GM21515 (cell line): ENCODE results near the gene LDLRAD3.
"Not testable (repeated sequence)": the region's sequence is repeated elsewhere in the genome, so short reads cannot be mapped to it uniquely, and the experiment has no call there.

Experiments used
- ATAC-seq: cut with Tn5 transposase; IDR thresholded peaks from one replicate; pipeline ENCODE4 v1.9.1; 2021; ENCODE audit not compliant: unreplicated experiment

The LDLRAD3 gene

GRCh38 chr11:36156161-36156816 lies 212.4 kb downstream of the LDLRAD3 start:
- no peak for ATAC-seq

GRCh38 chr11:36156817-36157519 lies 213.1 kb downstream of the LDLRAD3 start:
- ATAC-seq, result no peak

- ATAC-seq, result no peak
Observed at GRCh38 chr11:36160091-36160490, 216.2 kb downstream of the LDLRAD3 start.

GRCh38 chr11:36161572-36161971 lies 217.7 kb downstream of the LDLRAD3 start:
- no peak for ATAC-seq

- no peak for ATAC-seq
Observed at GRCh38 chr11:36162006-36162882, 218.4 kb downstream of the LDLRAD3 start.

GRCh38 chr11:36162883-36163434 lies 219.1 kb downstream of the LDLRAD3 start:
- ATAC-seq, result no peak

GRCh38 chr11:36164506-36165250 lies 220.8 kb downstream of the LDLRAD3 start:
- no peak for ATAC-seq

- ATAC-seq, result no peak
Observed at GRCh38 chr11:36165621-36166397, 221.9 kb downstream of the LDLRAD3 start.

- no peak for ATAC-seq
Observed at GRCh38 chr11:36167073-36167472, 223.2 kb downstream of the LDLRAD3 start.

- ATAC-seq, result no peak
Observed at GRCh38 chr11:36167729-36168128, 223.9 kb downstream of the LDLRAD3 start.

- ATAC-seq, result no peak
Observed at GRCh38 chr11:36177836-36178235, 234.0 kb downstream of the LDLRAD3 start.

- no peak for ATAC-seq
Observed at GRCh38 chr11:36186340-36187175, 242.7 kb downstream of the LDLRAD3 start.

GRCh38 chr11:36187622-36188021 lies 243.8 kb downstream of the LDLRAD3 start:
- no peak for ATAC-seq

GRCh38 chr11:36189735-36190134 lies 245.9 kb downstream of the LDLRAD3 start:
- not testable (repeated sequence) for ATAC-seq

- ATAC-seq, result no peak
Observed at GRCh38 chr11:36191941-36192340, 248.1 kb downstream of the LDLRAD3 start.

GRCh38 chr11:36192425-36193289 lies 248.8 kb downstream of the LDLRAD3 start:
- no peak for ATAC-seq

- ATAC-seq, result no peak
Observed at GRCh38 chr11:36193290-36193619, 249.4 kb downstream of the LDLRAD3 start.

GRCh38 chr11:36193721-36194120 lies 249.9 kb downstream of the LDLRAD3 start:
- no peak for ATAC-seq
